Subcutaneous abdominal adipose tissue (tissue), 5 donors: Measurements from ENCODE around the gene OTUD4.
"Not testable (repeated sequence)": the region's sequence is repeated elsewhere in the genome, so short reads cannot be mapped to it uniquely, and the experiment has no call there.

ENCODE experiments used
- H3K27ac ChIP-seq: one replicate; pipeline ENCODE4 v1.7.0; 2013; ENCODE audit warnings: low read depth, mild to moderate bottlenecking, inconsistent platforms, low read length, moderate library complexity
- H3K27me3 ChIP-seq, 5 donors: one replicate each; pipeline ENCODE4 v1.7.0; 2013; ENCODE audit warnings: low read length in 5 of 5, inconsistent platforms in 1 of 5; ENCODE audit not compliant: control insufficient read depth in 5 of 5, insufficient read depth in 4 of 5
- H3K36me3 ChIP-seq, 5 donors: one replicate each; pipeline ENCODE4 v1.7.0; 2013; ENCODE audit warnings: low read length in 5 of 5; ENCODE audit not compliant: control insufficient read depth in 5 of 5, insufficient read depth in 5 of 5
- H3K4me1 ChIP-seq, 5 donors: one replicate each; pipeline ENCODE4 v1.7.0; 2013; ENCODE audit warnings: low read length in 5 of 5, mild to moderate bottlenecking in 3 of 5, moderate library complexity in 1 of 5; ENCODE audit not compliant: control insufficient read depth in 5 of 5, insufficient read depth in 5 of 5
- H3K4me3 ChIP-seq, 5 donors: one replicate each; pipeline ENCODE4 v1.7.0; 2013; ENCODE audit warnings: low read length in 5 of 5, low read depth in 1 of 5
- H3K9ac ChIP-seq, 5 donors: one replicate each; pipeline ENCODE4 v1.7.0; 2013; ENCODE audit warnings: low read length in 5 of 5, mild to moderate bottlenecking in 4 of 5, moderate library complexity in 3 of 5
- H3K9me3 ChIP-seq, 5 donors: one replicate each; pipeline ENCODE4 v1.7.0; 2013; ENCODE audit warnings: low read length in 5 of 5; ENCODE audit not compliant: control insufficient read depth in 5 of 5
- donor health status: healthy.
- donor health status: healthy.
- donor health status: healthy.
- donor health status: healthy.
- donor health status: healthy.

OTUD4 gene

DNA sequence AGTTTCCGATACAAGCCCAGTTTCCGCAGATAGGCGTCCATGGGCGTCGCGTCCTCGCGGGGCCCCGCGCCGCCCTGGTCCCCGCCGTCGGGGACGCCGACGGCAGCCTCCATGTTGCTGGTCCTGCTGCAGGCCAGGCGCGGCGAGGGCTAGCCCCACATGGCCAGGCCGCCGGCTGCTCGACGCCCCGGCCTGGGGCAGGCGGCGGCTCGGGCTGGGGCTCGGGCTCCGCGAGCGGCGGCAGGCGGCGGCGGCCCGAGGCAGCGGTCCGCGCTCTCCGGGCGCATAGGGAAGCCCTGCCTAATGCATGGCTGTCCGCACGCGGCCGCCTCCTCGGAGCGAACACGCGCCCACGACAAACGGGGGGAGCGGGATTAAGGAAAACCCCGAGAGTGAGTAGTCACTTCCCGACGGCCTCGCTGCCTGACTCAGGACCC is 510 bp downstream of the OTUD4 start:
- Histone ChIP-seq H3K9ac (peak overlapping the region in 3 of 5 donors; percentile 78 to 89 (median 86)), H3K4me3 (peak overlapping the region in 4 of 5 donors; percentile 67 to 95 (median 87)), H3K4me1 (peaks cover 4 to 42% (median 39%) of the 10 kb centered on the region in 5 donors), H3K27ac (peak overlapping the region; percentile 98)
- H3K36me3 ChIP-seq, H3K9me3 ChIP-seq, H3K27me3 ChIP-seq: not testable (repeated sequence)

DNA sequence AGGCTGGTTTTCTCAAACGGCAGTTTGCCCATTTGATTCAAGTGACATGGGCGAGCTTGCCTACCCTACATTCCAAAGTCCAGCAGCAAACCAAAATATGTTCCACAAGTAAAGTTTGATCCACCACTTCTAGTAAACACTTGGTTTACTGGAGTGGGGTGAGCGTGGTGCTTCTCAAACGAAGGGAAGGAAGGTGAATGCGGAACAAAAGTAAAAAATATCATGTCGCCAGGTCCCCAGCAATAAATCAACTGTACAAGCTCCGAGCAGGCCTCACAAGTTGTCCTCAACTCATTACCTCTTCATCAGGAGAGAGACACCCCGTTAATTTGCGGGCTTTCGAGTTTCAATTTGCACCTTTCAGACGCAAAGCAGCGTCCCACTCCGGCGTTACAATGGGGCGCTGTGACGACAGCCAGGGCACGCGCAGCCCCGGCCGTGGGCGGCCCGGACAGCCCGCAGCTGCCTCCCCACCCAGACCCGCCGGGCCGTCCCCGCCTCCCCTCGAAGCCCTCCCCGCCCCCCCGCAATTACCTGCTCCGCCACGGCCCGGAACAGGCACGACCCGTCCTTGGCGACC is 1.0 kb downstream of the OTUD4 start:
- Histone ChIP-seq H3K9me3 (no peaks in the 10 kb centered on the region), H3K27me3 (no peaks in the 10 kb centered on the region), H3K4me3 (peak overlapping the region; percentile 67 to 95 (median 87)), H3K27ac (peak overlapping the region; percentile 98), H3K36me3 (peaks cover 0 to 2% (median 0%) of the 10 kb centered on the region in 5 donors), H3K9ac (peak overlapping the region; percentile 77 to 98 (median 90)), H3K4me1 (peaks cover 4 to 42% (median 39%) of the 10 kb centered on the region in 5 donors)

GRCh38 chr4:145178740-145179280 is 1.6 kb downstream of the OTUD4 start:
- H3K36me3 ChIP-seq = peaks cover 0 to 4% (median 0%) of the 10 kb centered on the region in 5 donors
- peaks cover 4 to 42% (median 39%) of the 10 kb centered on the region in 5 donors for H3K4me1 ChIP-seq

DNA sequence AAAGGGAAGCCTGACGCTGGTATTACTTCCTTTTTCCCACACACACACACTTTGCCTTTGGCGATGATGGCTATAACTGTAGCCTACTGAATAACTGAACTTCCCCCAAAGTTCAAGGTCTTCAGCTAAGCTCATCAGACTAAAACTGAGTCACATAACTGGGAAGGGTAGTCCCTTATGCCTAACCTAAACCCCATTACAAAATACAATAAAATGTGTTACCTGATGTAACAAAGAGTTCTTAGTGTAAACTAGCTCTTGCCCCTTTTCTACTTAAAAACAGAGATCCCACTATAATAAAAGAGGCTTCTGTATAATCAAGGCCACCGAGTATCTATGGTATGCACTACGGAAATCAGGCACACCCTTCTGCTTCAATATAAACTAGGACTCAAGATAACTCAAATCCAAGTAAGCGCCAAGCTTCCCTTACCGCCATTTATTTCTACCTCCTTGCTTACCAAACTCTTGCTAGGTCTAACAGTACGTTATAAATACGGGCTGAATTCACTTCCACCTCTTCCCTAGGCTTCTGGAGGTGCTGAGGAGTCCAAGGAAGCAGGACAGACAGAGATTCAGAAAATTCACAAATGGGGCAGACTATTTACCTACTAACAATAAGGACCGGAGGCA is 2.4 kb downstream of the OTUD4 start:
- Histone ChIP-seq H3K27ac (peak overlapping the region; percentile 98), H3K9me3 (no peaks in the 10 kb centered on the region), H3K4me3 (peak overlapping the region; percentile 67 to 95 (median 87)), H3K36me3 (peaks cover 0 to 4% (median 3%) of the 10 kb centered on the region in 5 donors), H3K9ac (peak overlapping the region; percentile 51 to 90 (median 77)), H3K4me1 (peaks cover 4 to 42% (median 39%) of the 10 kb centered on the region in 5 donors), H3K27me3 (no peaks in the 10 kb centered on the region)

More at GRCh38 chr4:145178740-145179280, 1.6 kb downstream of the OTUD4 start:
- peak overlapping the region; percentile 98 for H3K27ac ChIP-seq
- H3K4me3 ChIP-seq = peak overlapping the region; percentile 67 to 95 (median 87)
- no peaks in the 10 kb centered on the region for H3K27me3 ChIP-seq
- H3K9ac ChIP-seq = peak overlapping the region; percentile 77 to 98 (median 90)
- no peaks in the 10 kb centered on the region for H3K9me3 ChIP-seq

DNA sequence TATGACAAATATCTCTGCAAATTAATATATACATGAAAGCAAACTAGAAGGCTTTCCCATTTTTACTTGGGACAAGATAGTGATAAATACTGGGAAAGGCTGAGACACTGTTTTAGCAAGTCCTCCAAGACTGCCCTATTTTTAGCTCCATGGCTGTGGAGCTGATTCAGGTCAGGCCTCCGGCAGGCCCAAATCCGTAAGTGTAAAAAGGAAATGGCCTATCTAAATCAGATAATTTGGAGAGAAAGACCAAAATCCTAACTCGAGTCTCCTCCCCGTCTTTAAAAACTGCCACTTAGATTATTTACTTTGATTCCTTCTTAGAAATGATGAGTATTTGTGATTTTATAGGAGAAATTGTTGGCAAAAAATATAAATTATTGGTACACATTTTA is 2.9 kb downstream of the OTUD4 start:
- Histone ChIP-seq H3K27me3 (no peaks in the 10 kb centered on the region), H3K36me3 (peaks cover 0 to 4% (median 3%) of the 10 kb centered on the region in 5 donors), H3K4me1 (peaks cover 4 to 42% (median 39%) of the 10 kb centered on the region in 5 donors), H3K9ac (peak overlapping the region in 4 of 5 donors; percentile 51 to 89 (median 74)), H3K4me3 (peak overlapping the region; percentile 67 to 95 (median 87)), H3K27ac (peak overlapping the region; percentile 98), H3K9me3 (no peaks in the 10 kb centered on the region)

DNA sequence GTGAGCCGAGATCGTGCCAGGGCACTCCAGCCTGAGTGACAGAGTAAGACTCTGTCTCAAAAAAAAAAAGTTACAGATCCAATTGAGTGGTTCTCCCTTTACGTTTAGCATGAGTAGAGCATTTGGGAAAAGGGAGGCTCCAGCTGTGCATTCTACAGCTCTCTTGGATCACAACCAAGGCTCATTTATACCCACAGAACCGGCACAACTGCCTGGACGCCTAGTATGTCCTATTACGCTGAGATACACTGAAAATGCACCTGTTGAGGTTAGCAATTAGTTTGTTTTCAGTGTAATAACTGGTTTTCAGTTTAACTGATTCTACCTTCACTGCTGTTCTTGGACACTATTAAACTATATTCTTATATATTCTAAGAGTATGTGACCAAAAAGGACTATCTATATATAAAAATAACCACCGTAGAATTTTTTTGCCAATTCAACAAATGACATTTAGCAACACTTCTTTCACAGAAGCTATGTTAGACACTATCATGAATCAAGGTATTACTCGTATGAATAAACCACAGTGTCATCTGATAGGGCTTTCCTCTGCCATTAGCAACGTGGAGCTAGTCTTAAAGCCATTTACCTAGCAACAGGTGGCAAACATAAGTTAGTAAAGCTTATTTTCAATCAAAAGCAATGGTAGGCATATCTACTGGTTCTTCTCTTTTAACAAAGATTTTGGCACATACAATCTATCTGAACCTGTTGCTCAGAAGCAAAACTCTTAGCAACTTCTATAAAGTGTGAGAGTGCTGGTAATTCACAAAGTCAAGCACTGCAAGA is 3.6 kb downstream of the OTUD4 start:
- Histone ChIP-seq H3K27ac (peak overlapping the region; percentile 98), H3K36me3 (peaks cover 3 to 7% (median 5%) of the 10 kb centered on the region in 5 donors), H3K9me3 (no peaks in the 10 kb centered on the region), H3K4me1 (peaks cover 4 to 42% (median 39%) of the 10 kb centered on the region in 5 donors), H3K9ac (peak overlapping the region in 3 of 5 donors; percentile 70 to 89 (median 77)), H3K4me3 (peak overlapping the region in 3 of 5 donors; percentile 87 to 95 (median 87)), H3K27me3 (no peaks in the 10 kb centered on the region)

DNA sequence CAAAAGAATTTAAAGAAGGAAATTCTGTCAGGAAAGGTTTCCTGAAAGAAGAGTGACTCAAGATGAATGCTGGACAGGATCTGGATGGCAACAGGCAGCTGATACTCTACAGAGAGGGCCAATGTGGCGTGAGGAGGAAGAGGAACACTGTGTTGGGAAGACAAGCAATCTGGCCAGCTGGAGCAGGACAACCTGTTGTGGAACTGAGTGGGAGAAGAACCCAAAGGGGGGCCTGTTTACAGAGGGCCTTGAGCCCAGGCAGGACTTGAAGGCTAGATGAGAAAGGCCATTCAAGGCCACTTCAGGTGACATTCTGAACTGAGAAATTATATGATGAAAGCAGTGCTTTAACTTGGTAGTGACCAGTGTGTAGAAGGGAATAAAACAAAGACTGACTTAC is 8.5 kb downstream of the OTUD4 start:
- Histone ChIP-seq H3K4me1 (peaks cover 0 to 10% (median 9%) of the 10 kb centered on the region in 5 donors), H3K27me3 (no peaks in the 10 kb centered on the region), H3K9ac (no peak overlapping the region), H3K9me3 (no peaks in the 10 kb centered on the region), H3K36me3 (peaks cover 15 to 21% (median 20%) of the 10 kb centered on the region in 5 donors), H3K27ac (no peak overlapping the region), H3K4me3 (no peak overlapping the region)

DNA sequence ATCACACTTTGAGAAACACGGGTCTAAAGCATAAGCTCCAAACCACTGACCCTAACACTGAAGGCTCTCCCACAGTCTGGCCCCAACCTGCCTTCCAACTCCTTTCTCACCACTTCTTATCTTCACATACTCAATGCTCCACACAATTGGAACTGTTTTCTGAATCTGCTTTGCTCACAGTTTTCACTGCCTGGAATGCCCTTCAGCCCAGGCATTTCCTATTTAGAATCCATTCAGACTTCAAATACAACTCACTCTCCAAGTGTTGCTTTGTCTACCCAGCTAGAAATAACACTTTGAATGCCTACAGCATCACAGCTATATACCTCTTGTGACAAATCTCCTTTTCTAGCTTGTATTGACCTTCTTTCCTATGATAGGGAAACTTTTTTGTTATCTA is 10.2 kb downstream of the OTUD4 start:
- H3K36me3 ChIP-seq = peaks cover 15 to 21% (median 20%) of the 10 kb centered on the region in 5 donors
- no peak overlapping the region for H3K9ac ChIP-seq
- no peaks in the 10 kb centered on the region for H3K27me3 ChIP-seq
- no peak overlapping the region for H3K4me3 ChIP-seq
- peaks cover 0 to under 1% (median 0%) of the 10 kb centered on the region in 5 donors for H3K4me1 ChIP-seq
- H3K27ac ChIP-seq = no peak overlapping the region
- H3K9me3 ChIP-seq = no peaks in the 10 kb centered on the region

- Histone ChIP-seq H3K27me3 (no peaks in the 10 kb centered on the region), H3K36me3 (peaks cover 15 to 21% (median 20%) of the 10 kb centered on the region in 5 donors), H3K27ac (peak overlapping the region; percentile 5), H3K9me3 (no peaks in the 10 kb centered on the region), H3K4me3 (no peak overlapping the region), H3K4me1 (no peaks in the 10 kb centered on the region), H3K9ac (no peak overlapping the region)
These were observed 11.7 kb downstream of the OTUD4 start for GRCh38 chr4:145168581-145169187.
